Measurements from ENCODE around the gene MUC6. TPM values are rescaled to one million over a fixed set of nuclear protein-coding genes. Genes with fewer than 3 reads are reported as not detected.

MUC6 gene
- total and polyA plus RNA-seq, 9 of the 15 experiments (the other 6 are each of a cell fraction or from before 2014, with no cell fraction given): not detected

GRCh38 chr11:1054143-1055108, 17.9 kb upstream of the MUC6 start:
- FAIRE-seq: no peak
- TF ChIP-seq ZBTB8A (IDR thresholded peaks at IDR 0.05; ENCODE audit: partially characterized antibody) (no peak), FOXA1 (IDR thresholded peaks at IDR 0.05; ENCODE audit: borderline replicate concordance) (no peak), NONO (IDR thresholded peaks at IDR 0.05; ENCODE audit: low read depth in 2 of 2, low read length in 1 of 2) (no peak), ZNF324 (CRISPR knock-in tag; IDR thresholded peaks at IDR 0.05) (no peak), SPI1 (IDR thresholded peaks at IDR 0.05; ENCODE audit: borderline replicate concordance, low read depth, low read length) (no peak), ZNF408 (CRISPR knock-in tag; IDR thresholded peaks at IDR 0.05; ENCODE audit: low read depth) (no peak), CSDE1 (IDR thresholded peaks at IDR 0.05) (no peak), ZNF780A (CRISPR knock-in tag; IDR thresholded peaks at IDR 0.05) (no peak), ATF3 (IDR thresholded peaks at IDR 0.05) (no peak), ATF3 (CRISPR knock-in tag; conservative IDR thresholded peaks at IDR 0.05) (no peak), ZNF79 (CRISPR knock-in tag; IDR thresholded peaks at IDR 0.05; ENCODE audit: low read depth) (no peak), SIRT6 (IDR thresholded peaks at IDR 0.05; ENCODE audit: low read depth, low read length) (no peak)
- TF ChIP-seq, protein P1, sequence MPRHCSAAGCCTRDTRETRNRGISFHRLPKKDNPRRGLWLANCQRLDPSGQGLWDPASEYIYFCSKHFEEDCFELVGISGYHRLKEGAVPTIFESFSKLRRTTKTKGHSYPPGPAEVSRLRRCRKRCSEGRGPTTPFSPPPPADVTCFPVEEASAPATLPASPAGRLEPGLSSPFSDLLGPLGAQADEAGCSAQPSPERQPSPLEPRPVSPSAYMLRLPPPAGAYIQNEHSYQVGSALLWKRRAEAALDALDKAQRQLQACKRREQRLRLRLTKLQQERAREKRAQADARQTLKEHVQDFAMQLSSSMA (CRISPR knock-in tag; IDR thresholded peaks at IDR 0.05): no peak
- TF ChIP-seq, protein P2, sequence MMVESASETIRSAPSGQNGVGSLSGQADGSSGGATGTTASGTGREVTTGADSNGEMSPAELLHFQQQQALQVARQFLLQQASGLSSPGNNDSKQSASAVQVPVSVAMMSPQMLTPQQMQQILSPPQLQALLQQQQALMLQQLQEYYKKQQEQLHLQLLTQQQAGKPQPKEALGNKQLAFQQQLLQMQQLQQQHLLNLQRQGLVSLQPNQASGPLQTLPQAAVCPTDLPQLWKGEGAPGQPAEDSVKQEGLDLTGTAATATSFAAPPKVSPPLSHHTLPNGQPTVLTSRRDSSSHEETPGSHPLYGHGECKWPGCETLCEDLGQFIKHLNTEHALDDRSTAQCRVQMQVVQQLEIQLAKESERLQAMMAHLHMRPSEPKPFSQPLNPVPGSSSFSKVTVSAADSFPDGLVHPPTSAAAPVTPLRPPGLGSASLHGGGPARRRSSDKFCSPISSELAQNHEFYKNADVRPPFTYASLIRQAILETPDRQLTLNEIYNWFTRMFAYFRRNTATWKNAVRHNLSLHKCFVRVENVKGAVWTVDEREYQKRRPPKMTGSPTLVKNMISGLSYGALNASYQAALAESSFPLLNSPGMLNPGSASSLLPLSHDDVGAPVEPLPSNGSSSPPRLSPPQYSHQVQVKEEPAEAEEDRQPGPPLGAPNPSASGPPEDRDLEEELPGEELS (CRISPR knock-in tag; IDR thresholded peaks at IDR 0.05; ENCODE audit: borderline replicate concordance): no peak
- no peak overlapping the region for H3K9ac ChIP-seq (ENCODE audit: insufficient read depth in 1 of 2, low read depth in 2 of 2, low read length in 2 of 2)

More at GRCh38 chr11:1054143-1055108, 17.9 kb upstream of the MUC6 start:
- Histone ChIP-seq H3K27ac (ENCODE audit: extremely low read depth, low read depth, low read length) (no peak overlapping the region), H3K4me2 (ENCODE audit: insufficient read depth, low read length) (no peak overlapping the region), H3K9me3 (replicated peaks; ENCODE audit: control insufficient read depth, insufficient read depth, low read depth, low read length) (no peaks in the 10 kb centered on the region), H4K20me1 (replicated peaks; ENCODE audit: control insufficient read depth, insufficient read depth, low read length) (peaks cover 17% of the 10 kb centered on the region; the same call in 1 of the 2 replicates), H3K36me3 (ENCODE audit: control insufficient read depth, insufficient read depth, low read length) (no peaks in the 10 kb centered on the region), H3K27me3 (ENCODE audit: control insufficient read depth in 2 of 2, insufficient read depth in 2 of 2, low read length in 2 of 2) (peaks cover 40 to 94% of the 10 kb centered on the region in 2 experiments), H3K9me1 (ENCODE audit: control insufficient read depth, insufficient read depth, low read length) (no peaks in the 10 kb centered on the region), H2AFZ (ENCODE audit: low read depth, low read length) (no peak overlapping the region), H3K4me3 (no peak overlapping the region), H3K4me1 (replicated peaks in 1 of 2; ENCODE audit: control insufficient read depth in 2 of 2, insufficient read depth in 2 of 2, low read length in 2 of 2) (peaks cover 0 to 53% of the 10 kb centered on the region in 2 experiments; a peak in 3 of 5 replicates), H3K79me2 (ENCODE audit: control insufficient read depth, insufficient read depth, low read length) (no peaks in the 10 kb centered on the region)
- intact Hi-C loops (cut with micrococcal nuclease) (loop anchor here (5.0 kb wide), 1 partner anchor 207 kb away; no protein-coding TSS in a partner anchor), in situ Hi-C loops (cut with MboI) (no loop called here)
- no TSS peak for BruUV-seq (replicated peaks)
- WGBS (ENCODE audit: insufficient coverage, low coverage, missing lambda C conversion rate): 3% methylated on average over 23 of the region's 25 CpGs
- ATAC-seq (no peak), DNase-seq (ENCODE audit: extremely low read depth in 1 of 4, low spot score in 3 of 4) (no peak)
- CTCF ChIA-PET (ENCODE audit: low intra/inter-chr PET ratio): interaction anchor here (0.6 to 1.3 kb wide), 2 partner anchors 203 to 730 kb away, joined by 3 to 4 read pairs; no protein-coding TSS in a partner anchor
- POLR2A ChIA-PET: interaction anchor here (0.6 to 0.7 kb wide), 4 partner anchors 11 to 558 kb away, joined by 4 to 6 read pairs (median 4); no protein-coding TSS in a partner anchor

Data from K562 (cell line).